Panc1 (cell line): ENCODE data around the gene XPNPEP1.

ENCODE experiments used
- POLR2AphosphoS5 ChIP-seq: IDR thresholded peaks from 2 replicates; pipeline ENCODE4 v1.6.1; 2012; ENCODE audit warnings: mild to moderate bottlenecking, low read depth, low read length, moderate library complexity
- TCF7L2 ChIP-seq: IDR thresholded peaks from 2 replicates; pipeline ENCODE4 v1.6.1; 2011; ENCODE audit warnings: mild to moderate bottlenecking, low read depth, low read length, inconsistent platforms
- TF ChIP-seq, protein P1 (sequence below): fragments of 450-650 bp; IDR thresholded peaks from 2 replicates; pipeline ENCODE4 v1.5.1; 2017; ENCODE audit warnings: mild to moderate bottlenecking
- TF ChIP-seq, protein P2 (sequence below), 2 experiments: IDR thresholded peaks; 2 replicates each; pipeline ENCODE4 v1.6.1; 2011 to 2012; ENCODE audit warnings: low read depth in 2 of 2, control low read depth in 1 of 2, low read length in 1 of 2, mild to moderate bottlenecking in 1 of 2, moderate library complexity in 1 of 2; ENCODE audit not compliant: insufficient read depth in 1 of 2

DNA sequence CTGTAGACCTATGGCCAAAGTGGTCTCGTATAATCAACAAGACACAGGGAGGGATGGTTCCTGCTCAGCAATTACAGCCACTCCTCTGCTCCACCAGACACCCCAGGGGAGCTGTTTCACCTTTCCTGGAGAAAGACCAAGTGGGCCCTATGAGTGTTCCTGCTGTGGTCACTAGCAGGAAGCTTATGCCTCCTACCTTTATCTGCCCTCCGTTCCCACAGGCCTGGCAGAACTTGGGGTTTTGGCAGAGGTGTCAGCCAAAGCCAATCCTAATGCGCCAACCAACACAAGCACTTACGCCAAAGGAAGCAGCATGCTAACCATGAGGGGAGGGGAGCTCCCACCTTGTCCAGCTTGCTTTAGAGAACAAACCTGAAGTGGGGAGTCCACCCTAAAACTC lies 31.2 kb downstream of the XPNPEP1 start:
- TF ChIP-seq, protein P1, sequence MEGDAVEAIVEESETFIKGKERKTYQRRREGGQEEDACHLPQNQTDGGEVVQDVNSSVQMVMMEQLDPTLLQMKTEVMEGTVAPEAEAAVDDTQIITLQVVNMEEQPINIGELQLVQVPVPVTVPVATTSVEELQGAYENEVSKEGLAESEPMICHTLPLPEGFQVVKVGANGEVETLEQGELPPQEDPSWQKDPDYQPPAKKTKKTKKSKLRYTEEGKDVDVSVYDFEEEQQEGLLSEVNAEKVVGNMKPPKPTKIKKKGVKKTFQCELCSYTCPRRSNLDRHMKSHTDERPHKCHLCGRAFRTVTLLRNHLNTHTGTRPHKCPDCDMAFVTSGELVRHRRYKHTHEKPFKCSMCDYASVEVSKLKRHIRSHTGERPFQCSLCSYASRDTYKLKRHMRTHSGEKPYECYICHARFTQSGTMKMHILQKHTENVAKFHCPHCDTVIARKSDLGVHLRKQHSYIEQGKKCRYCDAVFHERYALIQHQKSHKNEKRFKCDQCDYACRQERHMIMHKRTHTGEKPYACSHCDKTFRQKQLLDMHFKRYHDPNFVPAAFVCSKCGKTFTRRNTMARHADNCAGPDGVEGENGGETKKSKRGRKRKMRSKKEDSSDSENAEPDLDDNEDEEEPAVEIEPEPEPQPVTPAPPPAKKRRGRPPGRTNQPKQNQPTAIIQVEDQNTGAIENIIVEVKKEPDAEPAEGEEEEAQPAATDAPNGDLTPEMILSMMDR: no peak
- TF ChIP-seq POLR2AphosphoS5 (no peak), TCF7L2 (no peak)
- TF ChIP-seq, protein P2, sequence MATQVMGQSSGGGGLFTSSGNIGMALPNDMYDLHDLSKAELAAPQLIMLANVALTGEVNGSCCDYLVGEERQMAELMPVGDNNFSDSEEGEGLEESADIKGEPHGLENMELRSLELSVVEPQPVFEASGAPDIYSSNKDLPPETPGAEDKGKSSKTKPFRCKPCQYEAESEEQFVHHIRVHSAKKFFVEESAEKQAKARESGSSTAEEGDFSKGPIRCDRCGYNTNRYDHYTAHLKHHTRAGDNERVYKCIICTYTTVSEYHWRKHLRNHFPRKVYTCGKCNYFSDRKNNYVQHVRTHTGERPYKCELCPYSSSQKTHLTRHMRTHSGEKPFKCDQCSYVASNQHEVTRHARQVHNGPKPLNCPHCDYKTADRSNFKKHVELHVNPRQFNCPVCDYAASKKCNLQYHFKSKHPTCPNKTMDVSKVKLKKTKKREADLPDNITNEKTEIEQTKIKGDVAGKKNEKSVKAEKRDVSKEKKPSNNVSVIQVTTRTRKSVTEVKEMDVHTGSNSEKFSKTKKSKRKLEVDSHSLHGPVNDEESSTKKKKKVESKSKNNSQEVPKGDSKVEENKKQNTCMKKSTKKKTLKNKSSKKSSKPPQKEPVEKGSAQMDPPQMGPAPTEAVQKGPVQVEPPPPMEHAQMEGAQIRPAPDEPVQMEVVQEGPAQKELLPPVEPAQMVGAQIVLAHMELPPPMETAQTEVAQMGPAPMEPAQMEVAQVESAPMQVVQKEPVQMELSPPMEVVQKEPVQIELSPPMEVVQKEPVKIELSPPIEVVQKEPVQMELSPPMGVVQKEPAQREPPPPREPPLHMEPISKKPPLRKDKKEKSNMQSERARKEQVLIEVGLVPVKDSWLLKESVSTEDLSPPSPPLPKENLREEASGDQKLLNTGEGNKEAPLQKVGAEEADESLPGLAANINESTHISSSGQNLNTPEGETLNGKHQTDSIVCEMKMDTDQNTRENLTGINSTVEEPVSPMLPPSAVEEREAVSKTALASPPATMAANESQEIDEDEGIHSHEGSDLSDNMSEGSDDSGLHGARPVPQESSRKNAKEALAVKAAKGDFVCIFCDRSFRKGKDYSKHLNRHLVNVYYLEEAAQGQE (IDR thresholded peaks at IDR 0.05; ENCODE audit: insufficient read depth in 1 of 2, low read depth in 2 of 2, low read length in 1 of 2): no peak
